GM12872 (cell line): ENCODE data around the gene PLEKHA3.

Experiments
- CTCF ChIP-seq: IDR thresholded peaks from 3 replicates; pipeline ENCODE4 v1.5.1; 2011; ENCODE audit warnings: low read depth, mild to moderate bottlenecking, low read length, moderate library complexity; ENCODE audit not compliant: insufficient read depth

PLEKHA3 gene

GRCh38 chr2:178513876-178514275 lies 33.6 kb downstream of the PLEKHA3 start:
- no peak for TF ChIP-seq CTCF

- TF ChIP-seq CTCF: no peak
These were observed 34.4 kb downstream of the PLEKHA3 start for GRCh38 chr2:178514664-178515063.

GRCh38 chr2:178517496-178517895 lies 37.2 kb downstream of the PLEKHA3 start:
- TF ChIP-seq CTCF: no peak

- TF ChIP-seq CTCF: no peak
These were observed 41.3 kb downstream of the PLEKHA3 start for GRCh38 chr2:178521304-178522150.

GRCh38 chr2:178522950-178523595 lies 42.8 kb downstream of the PLEKHA3 start:
- TF ChIP-seq CTCF: peak; percentile 97

GRCh38 chr2:178523596-178524134 lies 43.4 kb downstream of the PLEKHA3 start:
- TF ChIP-seq CTCF: no peak

GRCh38 chr2:178526256-178526655 lies 46.0 kb downstream of the PLEKHA3 start:
- no peak for TF ChIP-seq CTCF
